WTC11 (cell line): ENCODE data around the gene MARF1. TPM values are rescaled to one million over a fixed set of nuclear protein-coding genes. Genes with fewer than 3 reads are reported as not detected.

ENCODE experiments used
- ATAC-seq: fragments of 200-7000 bp; cut with Tn5 transposase; 2 replicates; pipeline ENCODE4 v1.10.0; 2021; ENCODE audit warnings: mild to moderate bottlenecking, moderate library complexity
- CTCF ChIA-PET: fragments of 300-600 bp; sonication (Branson Sonifier 250); formaldehyde crosslinking; loops from one replicate; lab custom pipeline; 2021; ENCODE audit warnings: antibody characterized with exemption; lab: Charles Lee
- POLR2A ChIA-PET: fragments of 350-600 bp; sonication (Branson Sonifier 250); formaldehyde crosslinking; loops from one replicate; lab custom pipeline; 2021; ENCODE audit warnings: antibody characterized with exemption; lab: Charles Lee
- DNase-seq: peaks from one replicate; pipeline ENCODE4 v3.0.0; 2021; ENCODE audit warnings: low spot score
- H3K27ac Mint-ChIP-seq: 2 replicates; pipeline ENCODE4 v1.8.0; 2021; ENCODE audit warnings: mixed read lengths
- H3K27me3 Mint-ChIP-seq: 2 replicates; pipeline ENCODE4 v1.8.0; 2021; ENCODE audit warnings: low read depth, mild to moderate bottlenecking, moderate library complexity, mixed read lengths
- H3K36me3 Mint-ChIP-seq: 2 replicates; pipeline ENCODE4 v1.8.0; 2021; ENCODE audit warnings: mixed read lengths
- H3K4me1 Mint-ChIP-seq: 2 replicates; pipeline ENCODE4 v1.8.0; 2022; ENCODE audit warnings: mixed read lengths
- H3K4me3 Mint-ChIP-seq: 2 replicates; pipeline ENCODE4 v1.8.0; 2021; ENCODE audit warnings: mild to moderate bottlenecking, moderate library complexity, mixed read lengths
- H3K9me3 Mint-ChIP-seq: 2 replicates; pipeline ENCODE4 v1.8.0; 2021; ENCODE audit warnings: mixed read lengths
- FOXK1 ChIP-seq: sonication (generic); formaldehyde crosslinking; IDR thresholded peaks from 2 replicates; pipeline ENCODE4 v1.8.0; 2022; ENCODE audit warnings: mild to moderate bottlenecking, moderate library complexity, missing genetic modification reagents
- JUN ChIP-seq: sonication (generic); formaldehyde crosslinking; IDR thresholded peaks from 2 replicates; pipeline ENCODE4 v1.8.0; 2023; ENCODE audit warnings: mild to moderate bottlenecking, missing genetic modification reagents
- KAT7 ChIP-seq: sonication (generic); formaldehyde crosslinking; IDR thresholded peaks from 2 replicates; pipeline ENCODE4 v1.8.1; 2023; ENCODE audit warnings: missing genetic modification reagents, mild to moderate bottlenecking, borderline replicate concordance
- NFYB ChIP-seq: sonication (generic); formaldehyde crosslinking; conservative IDR thresholded peaks from 2 replicates; pipeline ENCODE4 v1.8.0; 2022; ENCODE audit warnings: low read depth, missing genetic modification reagents
- OVOL2 ChIP-seq: fragments of 250-450 bp; sonication (Bioruptor Pico); IDR thresholded peaks from 2 replicates; pipeline ENCODE4 v1.9.0; 2021; ENCODE audit warnings: mild to moderate bottlenecking, borderline replicate concordance
- SP1 ChIP-seq: sonication (generic); formaldehyde crosslinking; conservative IDR thresholded peaks from 2 replicates; pipeline ENCODE4 v1.8.1; 2022; ENCODE audit warnings: missing genetic modification reagents
- TEAD4 ChIP-seq: sonication (generic); formaldehyde crosslinking; IDR thresholded peaks from 2 replicates; pipeline ENCODE4 v1.8.0; 2022; ENCODE audit warnings: mild to moderate bottlenecking, missing genetic modification reagents
- ZNF121 ChIP-seq: sonication (generic); formaldehyde crosslinking; IDR thresholded peaks from 2 replicates; pipeline ENCODE4 v1.8.0; 2023; ENCODE audit warnings: missing genetic modification reagents
- ZNF263 ChIP-seq: sonication (generic); formaldehyde crosslinking; IDR thresholded peaks from 2 replicates; pipeline ENCODE4 v1.8.1; 2022; ENCODE audit warnings: low read depth, mild to moderate bottlenecking, moderate library complexity, missing genetic modification reagents
- ZNF317 ChIP-seq: sonication (generic); formaldehyde crosslinking; IDR thresholded peaks from 2 replicates; pipeline ENCODE4 v1.8.1; 2023; ENCODE audit warnings: low read depth, mild to moderate bottlenecking, moderate library complexity, missing genetic modification reagents, borderline replicate concordance
- ZNF423 ChIP-seq: fragments of 250-450 bp; sonication (Bioruptor Pico); IDR thresholded peaks from 2 replicates; pipeline ENCODE4 v2.1.2; 2022; ENCODE audit warnings: mild to moderate bottlenecking, moderate library complexity
- ZNF671 ChIP-seq: fragments of 250-450 bp; sonication (Bioruptor Pico); IDR thresholded peaks from 2 replicates; pipeline ENCODE4 v1.8.0; 2021; ENCODE audit warnings: mild to moderate bottlenecking
- total RNA-seq: library from RNA; stranded (reverse); gene quantifications from 3 replicates; pipeline ENCODE4 v1.2.3, GENCODE V29; 2021
- TF ChIP-seq, protein P1 (sequence below): sonication (generic); formaldehyde crosslinking; conservative IDR thresholded peaks from 2 replicates; pipeline ENCODE4 v1.8.1; 2023; ENCODE audit warnings: mild to moderate bottlenecking, low read depth, missing genetic modification reagents, moderate library complexity
- TF ChIP-seq, protein P2 (sequence below): sonication (generic); formaldehyde crosslinking; IDR thresholded peaks from 2 replicates; pipeline ENCODE4 v1.8.0; 2022; ENCODE audit warnings: mild to moderate bottlenecking, missing genetic modification reagents
- TF ChIP-seq, protein P3 (sequence below): fragments of 250-450 bp; sonication (Bioruptor Pico); IDR thresholded peaks from 2 replicates; pipeline ENCODE4 v1.9.0; 2021; ENCODE audit warnings: mild to moderate bottlenecking
- TF ChIP-seq, protein P4 (sequence below): sonication (generic); formaldehyde crosslinking; IDR thresholded peaks from 2 replicates; pipeline ENCODE4 v1.8.1; 2023; ENCODE audit warnings: mild to moderate bottlenecking, moderate library complexity, missing genetic modification reagents
- TF ChIP-seq, protein P5 (sequence below): sonication (generic); formaldehyde crosslinking; IDR thresholded peaks from 2 replicates; pipeline ENCODE4 v1.8.0; 2023; ENCODE audit warnings: mild to moderate bottlenecking, missing genetic modification reagents
- TF ChIP-seq, protein P6 (sequence below): fragments of 250-450 bp; sonication (Bioruptor Pico); IDR thresholded peaks from 2 replicates; pipeline ENCODE4 v1.8.0; 2021; ENCODE audit warnings: mild to moderate bottlenecking
- TF ChIP-seq, protein P7 (sequence below): sonication (generic); formaldehyde crosslinking; IDR thresholded peaks from 2 replicates; pipeline ENCODE4 v1.8.1; 2023; ENCODE audit warnings: mild to moderate bottlenecking, missing genetic modification reagents

MARF1 gene
- total RNA-seq, 1 experiment from 2014 or later, result 31.9 TPM

DNA sequence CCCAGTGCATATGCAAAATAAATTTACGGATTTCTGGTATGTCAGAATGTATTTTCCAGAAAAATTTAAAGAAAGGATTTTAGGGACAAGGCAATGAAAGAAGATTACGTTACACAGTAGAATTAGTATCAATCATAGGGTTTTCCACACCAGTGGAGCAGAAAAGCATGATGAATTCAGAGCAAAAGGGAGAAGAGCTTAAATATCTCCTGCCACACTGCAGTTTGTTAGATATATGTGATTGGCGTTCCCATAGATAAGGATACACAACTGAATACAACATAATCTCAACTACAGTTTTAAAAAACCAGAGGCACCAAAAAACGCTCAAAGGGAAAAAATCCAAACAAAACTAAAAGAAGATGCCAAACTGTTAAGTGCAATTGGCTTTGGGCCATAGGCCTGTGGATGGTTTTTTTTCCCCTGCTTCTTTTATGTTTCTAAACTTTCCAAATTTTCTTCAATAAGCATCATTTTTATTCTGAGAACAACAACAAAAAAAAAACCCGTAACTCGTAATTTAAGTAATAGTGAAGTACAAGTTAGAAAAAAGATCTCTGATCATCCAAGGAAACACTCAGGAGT lies 22.3 kb downstream of the MARF1 start:
- Mint-ChIP-seq H3K9me3 (no peaks in the 10 kb centered on the region), H3K27ac (no peak overlapping the region), H3K36me3 (peaks cover 67% of the 10 kb centered on the region), H3K4me1 (no peaks in the 10 kb centered on the region), H3K4me3 (no peak overlapping the region), H3K27me3 (no peaks in the 10 kb centered on the region)
- TF ChIP-seq TEAD4 (CRISPR knock-in tag) (no peak), KAT7 (CRISPR knock-in tag) (no peak)
- TF ChIP-seq, protein P1, sequence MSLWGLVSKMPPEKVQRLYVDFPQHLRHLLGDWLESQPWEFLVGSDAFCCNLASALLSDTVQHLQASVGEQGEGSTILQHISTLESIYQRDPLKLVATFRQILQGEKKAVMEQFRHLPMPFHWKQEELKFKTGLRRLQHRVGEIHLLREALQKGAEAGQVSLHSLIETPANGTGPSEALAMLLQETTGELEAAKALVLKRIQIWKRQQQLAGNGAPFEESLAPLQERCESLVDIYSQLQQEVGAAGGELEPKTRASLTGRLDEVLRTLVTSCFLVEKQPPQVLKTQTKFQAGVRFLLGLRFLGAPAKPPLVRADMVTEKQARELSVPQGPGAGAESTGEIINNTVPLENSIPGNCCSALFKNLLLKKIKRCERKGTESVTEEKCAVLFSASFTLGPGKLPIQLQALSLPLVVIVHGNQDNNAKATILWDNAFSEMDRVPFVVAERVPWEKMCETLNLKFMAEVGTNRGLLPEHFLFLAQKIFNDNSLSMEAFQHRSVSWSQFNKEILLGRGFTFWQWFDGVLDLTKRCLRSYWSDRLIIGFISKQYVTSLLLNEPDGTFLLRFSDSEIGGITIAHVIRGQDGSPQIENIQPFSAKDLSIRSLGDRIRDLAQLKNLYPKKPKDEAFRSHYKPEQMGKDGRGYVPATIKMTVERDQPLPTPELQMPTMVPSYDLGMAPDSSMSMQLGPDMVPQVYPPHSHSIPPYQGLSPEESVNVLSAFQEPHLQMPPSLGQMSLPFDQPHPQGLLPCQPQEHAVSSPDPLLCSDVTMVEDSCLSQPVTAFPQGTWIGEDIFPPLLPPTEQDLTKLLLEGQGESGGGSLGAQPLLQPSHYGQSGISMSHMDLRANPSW (CRISPR knock-in tag), result no peak
- CTCF ChIA-PET, result interaction anchor here (1.8 kb wide), 1 partner anchor 22 kb away, joined by 4 read pairs; the partner anchor contains the start of gene MARF1
- DNase-seq (no peak), ATAC-seq (no peak)
- POLR2A ChIA-PET, result no interaction called here

DNA sequence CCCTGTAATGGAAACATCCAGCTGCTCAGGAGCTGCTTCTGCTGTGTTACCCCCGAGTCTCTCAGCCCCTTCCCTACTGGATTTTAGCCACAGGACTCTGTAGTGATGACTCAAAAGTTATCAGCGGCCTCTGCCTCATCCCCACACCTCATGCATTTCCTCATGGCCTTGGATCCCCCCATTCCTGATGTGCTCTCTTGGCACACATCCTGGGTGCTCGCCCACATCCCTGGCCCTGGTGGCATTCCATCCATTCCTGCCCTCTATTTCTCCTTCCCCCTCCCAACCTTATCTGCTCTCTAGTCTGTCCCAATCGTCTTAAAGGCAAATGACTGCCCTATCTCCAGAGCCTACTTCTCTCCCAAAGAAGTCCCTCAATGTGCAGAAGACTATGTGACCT lies 24.6 kb downstream of the MARF1 start:
- H3K27ac Mint-ChIP-seq, result peak overlapping the region; percentile 26
- TF ChIP-seq FOXK1 (CRISPR knock-in tag) (no peak), OVOL2 (CRISPR knock-in tag) (no peak), ZNF263 (CRISPR knock-in tag) (no peak), ZNF423 (CRISPR knock-in tag) (no peak), SP1 (CRISPR knock-in tag) (no peak)
- TF ChIP-seq, protein P2, sequence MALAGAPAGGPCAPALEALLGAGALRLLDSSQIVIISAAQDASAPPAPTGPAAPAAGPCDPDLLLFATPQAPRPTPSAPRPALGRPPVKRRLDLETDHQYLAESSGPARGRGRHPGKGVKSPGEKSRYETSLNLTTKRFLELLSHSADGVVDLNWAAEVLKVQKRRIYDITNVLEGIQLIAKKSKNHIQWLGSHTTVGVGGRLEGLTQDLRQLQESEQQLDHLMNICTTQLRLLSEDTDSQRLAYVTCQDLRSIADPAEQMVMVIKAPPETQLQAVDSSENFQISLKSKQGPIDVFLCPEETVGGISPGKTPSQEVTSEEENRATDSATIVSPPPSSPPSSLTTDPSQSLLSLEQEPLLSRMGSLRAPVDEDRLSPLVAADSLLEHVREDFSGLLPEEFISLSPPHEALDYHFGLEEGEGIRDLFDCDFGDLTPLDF (CRISPR knock-in tag), result no peak
- TF ChIP-seq, protein P3, sequence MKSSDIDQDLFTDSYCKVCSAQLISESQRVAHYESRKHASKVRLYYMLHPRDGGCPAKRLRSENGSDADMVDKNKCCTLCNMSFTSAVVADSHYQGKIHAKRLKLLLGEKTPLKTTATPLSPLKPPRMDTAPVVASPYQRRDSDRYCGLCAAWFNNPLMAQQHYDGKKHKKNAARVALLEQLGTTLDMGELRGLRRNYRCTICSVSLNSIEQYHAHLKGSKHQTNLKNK (CRISPR knock-in tag), result no peak
- TF ChIP-seq, protein P4, sequence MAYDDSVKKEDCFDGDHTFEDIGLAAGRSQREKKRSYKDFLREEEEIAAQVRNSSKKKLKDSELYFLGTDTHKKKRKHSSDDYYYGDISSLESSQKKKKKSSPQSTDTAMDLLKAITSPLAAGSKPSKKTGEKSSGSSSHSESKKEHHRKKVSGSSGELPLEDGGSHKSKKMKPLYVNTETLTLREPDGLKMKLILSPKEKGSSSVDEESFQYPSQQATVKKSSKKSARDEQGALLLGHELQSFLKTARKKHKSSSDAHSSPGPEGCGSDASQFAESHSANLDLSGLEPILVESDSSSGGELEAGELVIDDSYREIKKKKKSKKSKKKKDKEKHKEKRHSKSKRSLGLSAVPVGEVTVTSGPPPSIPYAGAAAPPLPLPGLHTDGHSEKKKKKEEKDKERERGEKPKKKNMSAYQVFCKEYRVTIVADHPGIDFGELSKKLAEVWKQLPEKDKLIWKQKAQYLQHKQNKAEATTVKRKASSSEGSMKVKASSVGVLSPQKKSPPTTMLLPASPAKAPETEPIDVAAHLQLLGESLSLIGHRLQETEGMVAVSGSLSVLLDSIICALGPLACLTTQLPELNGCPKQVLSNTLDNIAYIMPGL, result no peak
- DNase-seq, result no peak
- no peaks in the 10 kb centered on the region for H3K27me3 Mint-ChIP-seq
- no peak overlapping the region for H3K4me3 Mint-ChIP-seq
- peaks cover 57% of the 10 kb centered on the region for H3K36me3 Mint-ChIP-seq
- no peaks in the 10 kb centered on the region for H3K4me1 Mint-ChIP-seq
- ATAC-seq, result no peak
- CTCF ChIA-PET, result no interaction called here
- POLR2A ChIA-PET, result no interaction called here
- H3K9me3 Mint-ChIP-seq, result no peaks in the 10 kb centered on the region

DNA sequence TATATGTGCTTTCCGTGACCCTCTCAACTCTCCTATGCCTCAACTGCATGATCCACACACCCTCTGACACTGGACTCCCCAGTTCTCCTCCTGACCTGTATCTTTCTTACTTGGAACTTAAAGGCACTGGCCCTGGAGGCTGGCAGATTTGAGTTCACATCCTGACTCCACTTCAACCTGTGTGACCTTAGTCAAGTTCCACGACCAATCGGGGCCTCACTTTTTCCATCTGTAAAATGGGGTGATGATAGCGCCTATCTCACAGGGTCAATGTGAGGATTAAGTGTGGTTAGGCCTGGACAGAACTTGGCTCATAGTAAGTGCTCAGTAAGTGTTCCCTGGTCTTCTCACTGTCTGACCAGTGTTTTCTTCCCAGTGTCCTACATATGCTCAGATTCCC lies 25.1 kb downstream of the MARF1 start:
- CTCF ChIA-PET, result no interaction called here
- POLR2A ChIA-PET, result no interaction called here
- Mint-ChIP-seq H3K27me3 (no peaks in the 10 kb centered on the region), H3K4me3 (no peak overlapping the region), H3K9me3 (no peaks in the 10 kb centered on the region), H3K4me1 (no peaks in the 10 kb centered on the region), H3K27ac (no peak overlapping the region), H3K36me3 (peaks cover 59% of the 10 kb centered on the region)
- no peak for ATAC-seq
- no peak for DNase-seq
- TF ChIP-seq, protein P5, sequence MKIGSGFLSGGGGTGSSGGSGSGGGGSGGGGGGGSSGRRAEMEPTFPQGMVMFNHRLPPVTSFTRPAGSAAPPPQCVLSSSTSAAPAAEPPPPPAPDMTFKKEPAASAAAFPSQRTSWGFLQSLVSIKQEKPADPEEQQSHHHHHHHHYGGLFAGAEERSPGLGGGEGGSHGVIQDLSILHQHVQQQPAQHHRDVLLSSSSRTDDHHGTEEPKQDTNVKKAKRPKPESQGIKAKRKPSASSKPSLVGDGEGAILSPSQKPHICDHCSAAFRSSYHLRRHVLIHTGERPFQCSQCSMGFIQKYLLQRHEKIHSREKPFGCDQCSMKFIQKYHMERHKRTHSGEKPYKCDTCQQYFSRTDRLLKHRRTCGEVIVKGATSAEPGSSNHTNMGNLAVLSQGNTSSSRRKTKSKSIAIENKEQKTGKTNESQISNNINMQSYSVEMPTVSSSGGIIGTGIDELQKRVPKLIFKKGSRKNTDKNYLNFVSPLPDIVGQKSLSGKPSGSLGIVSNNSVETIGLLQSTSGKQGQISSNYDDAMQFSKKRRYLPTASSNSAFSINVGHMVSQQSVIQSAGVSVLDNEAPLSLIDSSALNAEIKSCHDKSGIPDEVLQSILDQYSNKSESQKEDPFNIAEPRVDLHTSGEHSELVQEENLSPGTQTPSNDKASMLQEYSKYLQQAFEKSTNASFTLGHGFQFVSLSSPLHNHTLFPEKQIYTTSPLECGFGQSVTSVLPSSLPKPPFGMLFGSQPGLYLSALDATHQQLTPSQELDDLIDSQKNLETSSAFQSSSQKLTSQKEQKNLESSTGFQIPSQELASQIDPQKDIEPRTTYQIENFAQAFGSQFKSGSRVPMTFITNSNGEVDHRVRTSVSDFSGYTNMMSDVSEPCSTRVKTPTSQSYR (CRISPR knock-in tag), result no peak
- no peak for TF ChIP-seq ZNF317 (CRISPR knock-in tag)
- no peak for TF ChIP-seq JUN (CRISPR knock-in tag)
- TF ChIP-seq, protein P3 (CRISPR knock-in tag), result no peak
- TF ChIP-seq, protein P6, sequence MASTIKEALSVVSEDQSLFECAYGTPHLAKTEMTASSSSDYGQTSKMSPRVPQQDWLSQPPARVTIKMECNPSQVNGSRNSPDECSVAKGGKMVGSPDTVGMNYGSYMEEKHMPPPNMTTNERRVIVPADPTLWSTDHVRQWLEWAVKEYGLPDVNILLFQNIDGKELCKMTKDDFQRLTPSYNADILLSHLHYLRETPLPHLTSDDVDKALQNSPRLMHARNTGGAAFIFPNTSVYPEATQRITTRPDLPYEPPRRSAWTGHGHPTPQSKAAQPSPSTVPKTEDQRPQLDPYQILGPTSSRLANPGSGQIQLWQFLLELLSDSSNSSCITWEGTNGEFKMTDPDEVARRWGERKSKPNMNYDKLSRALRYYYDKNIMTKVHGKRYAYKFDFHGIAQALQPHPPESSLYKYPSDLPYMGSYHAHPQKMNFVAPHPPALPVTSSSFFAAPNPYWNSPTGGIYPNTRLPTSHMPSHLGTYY, result no peak
- TF ChIP-seq, protein P7, sequence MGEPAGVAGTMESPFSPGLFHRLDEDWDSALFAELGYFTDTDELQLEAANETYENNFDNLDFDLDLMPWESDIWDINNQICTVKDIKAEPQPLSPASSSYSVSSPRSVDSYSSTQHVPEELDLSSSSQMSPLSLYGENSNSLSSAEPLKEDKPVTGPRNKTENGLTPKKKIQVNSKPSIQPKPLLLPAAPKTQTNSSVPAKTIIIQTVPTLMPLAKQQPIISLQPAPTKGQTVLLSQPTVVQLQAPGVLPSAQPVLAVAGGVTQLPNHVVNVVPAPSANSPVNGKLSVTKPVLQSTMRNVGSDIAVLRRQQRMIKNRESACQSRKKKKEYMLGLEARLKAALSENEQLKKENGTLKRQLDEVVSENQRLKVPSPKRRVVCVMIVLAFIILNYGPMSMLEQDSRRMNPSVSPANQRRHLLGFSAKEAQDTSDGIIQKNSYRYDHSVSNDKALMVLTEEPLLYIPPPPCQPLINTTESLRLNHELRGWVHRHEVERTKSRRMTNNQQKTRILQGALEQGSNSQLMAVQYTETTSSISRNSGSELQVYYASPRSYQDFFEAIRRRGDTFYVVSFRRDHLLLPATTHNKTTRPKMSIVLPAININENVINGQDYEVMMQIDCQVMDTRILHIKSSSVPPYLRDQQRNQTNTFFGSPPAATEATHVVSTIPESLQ (CRISPR knock-in tag), result no peak
- TF ChIP-seq ZNF121 (CRISPR knock-in tag), result no peak
- no peak for TF ChIP-seq ZNF671 (CRISPR knock-in tag)
- TF ChIP-seq NFYB (CRISPR knock-in tag), result no peak
